Stimulated activated CD4-positive, alpha-beta T cell treated with anti-CD3 and anti-CD28 coated beads, TNF-alpha, amount 100 ng/mL, for 48 hours (primary cell): ENCODE results near the gene TSSK2.
"Not testable (repeated sequence)": the region's sequence is repeated elsewhere in the genome, so short reads cannot be mapped to it uniquely, and the experiment has no call there.

Experiments
- DNase-seq, 3 donors: peaks; one replicate each; pipeline ENCODE4 v3.0.0-alpha.2; 2020; ENCODE audit warnings: low read depth in 3 of 3

TSSK2 gene

GRCh38 chr22:19143212-19143611, 12.1 kb downstream of the TSSK2 start:
- no peak for DNase-seq

DNA sequence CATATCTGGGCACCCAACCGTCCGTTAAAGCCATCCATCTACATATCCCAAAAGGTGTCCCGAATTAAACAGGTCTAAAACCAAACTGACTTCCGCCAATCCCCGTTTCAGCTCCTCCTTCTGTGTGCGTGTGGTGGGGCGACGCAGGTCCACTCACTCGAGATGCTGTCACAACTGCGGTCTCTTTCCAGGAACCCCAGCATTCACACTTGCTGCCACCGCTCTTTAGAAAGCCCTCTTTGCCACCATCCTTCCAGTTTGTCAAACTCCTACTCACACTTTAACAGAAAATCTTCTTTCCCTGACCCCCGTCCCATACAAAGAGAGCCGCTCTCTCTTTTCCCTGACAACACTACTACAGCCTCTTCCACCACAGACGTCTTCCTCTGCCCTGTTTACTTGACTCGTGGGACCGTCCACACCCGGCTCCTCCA, 12.9 kb downstream of the TSSK2 start:
- no peak for DNase-seq

- no peak for DNase-seq
Measured at GRCh38 chr22:19146215-19146968, 15.3 kb downstream of the TSSK2 start.

DNA sequence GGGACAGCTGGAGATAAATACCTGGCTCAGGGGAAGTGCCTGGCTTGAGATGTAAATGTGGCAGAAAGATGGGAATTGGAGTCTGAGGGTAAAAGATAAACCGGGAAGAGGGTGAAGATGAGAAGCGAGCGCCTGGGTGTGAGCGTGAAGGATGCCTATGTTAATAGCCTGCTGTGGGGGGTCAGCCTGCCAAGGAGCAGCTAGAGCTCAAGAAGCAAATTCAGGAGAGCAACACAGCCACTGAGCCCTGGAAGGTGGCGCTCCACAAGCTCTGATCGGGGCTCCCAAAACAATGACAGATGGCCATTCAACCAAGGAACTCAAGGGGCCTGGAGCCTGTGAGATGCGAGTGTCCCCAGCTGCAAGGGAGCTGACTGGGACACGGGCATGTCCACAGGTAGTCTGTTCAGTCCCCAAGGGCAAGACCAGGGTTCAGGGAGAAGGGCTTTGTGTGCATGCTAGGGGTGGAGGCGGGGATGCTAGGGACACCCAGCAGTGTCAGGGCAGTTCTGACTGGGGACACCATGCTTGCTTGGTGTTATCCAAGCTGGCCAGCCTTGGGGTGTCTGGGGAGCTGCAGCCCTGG, 16.2 kb downstream of the TSSK2 start:
- DNase-seq, result no peak

- no peak for DNase-seq
Measured at GRCh38 chr22:19148417-19149046, 17.4 kb downstream of the TSSK2 start.

GRCh38 chr22:19149047-19149883, 18.2 kb downstream of the TSSK2 start:
- DNase-seq, result no peak

DNA sequence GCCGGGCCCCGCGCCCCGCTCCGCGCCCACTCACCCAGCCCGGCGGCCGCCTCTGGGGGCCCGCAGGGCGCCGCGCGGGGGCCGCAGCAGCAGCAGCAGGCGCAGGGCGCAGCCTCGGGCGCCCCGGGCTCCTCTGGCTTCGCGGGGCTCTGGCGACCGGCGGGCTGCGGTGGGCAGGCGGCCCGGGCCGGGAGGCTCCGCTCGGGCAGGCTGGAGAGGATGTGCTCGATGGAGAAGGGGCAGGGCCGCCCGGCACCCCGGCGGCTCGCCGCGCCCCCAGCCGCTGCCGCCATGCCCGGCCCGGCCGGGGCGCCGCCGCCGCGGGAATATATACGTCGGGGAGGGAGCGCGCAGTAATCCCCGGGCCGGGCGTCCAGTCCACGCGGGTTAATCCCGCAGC, 18.9 kb downstream of the TSSK2 start, which contains the start of gene GSC2:
TSS of gene GSC2 (minus strand) at position 302 of the 400 bp plus-strand sequence. CDS start at position 293, 9 bp downstream.
- DNase-seq, result no peak

- no peak for DNase-seq
Measured at GRCh38 chr22:19150482-19151328, 19.6 kb downstream of the TSSK2 start.

DNA sequence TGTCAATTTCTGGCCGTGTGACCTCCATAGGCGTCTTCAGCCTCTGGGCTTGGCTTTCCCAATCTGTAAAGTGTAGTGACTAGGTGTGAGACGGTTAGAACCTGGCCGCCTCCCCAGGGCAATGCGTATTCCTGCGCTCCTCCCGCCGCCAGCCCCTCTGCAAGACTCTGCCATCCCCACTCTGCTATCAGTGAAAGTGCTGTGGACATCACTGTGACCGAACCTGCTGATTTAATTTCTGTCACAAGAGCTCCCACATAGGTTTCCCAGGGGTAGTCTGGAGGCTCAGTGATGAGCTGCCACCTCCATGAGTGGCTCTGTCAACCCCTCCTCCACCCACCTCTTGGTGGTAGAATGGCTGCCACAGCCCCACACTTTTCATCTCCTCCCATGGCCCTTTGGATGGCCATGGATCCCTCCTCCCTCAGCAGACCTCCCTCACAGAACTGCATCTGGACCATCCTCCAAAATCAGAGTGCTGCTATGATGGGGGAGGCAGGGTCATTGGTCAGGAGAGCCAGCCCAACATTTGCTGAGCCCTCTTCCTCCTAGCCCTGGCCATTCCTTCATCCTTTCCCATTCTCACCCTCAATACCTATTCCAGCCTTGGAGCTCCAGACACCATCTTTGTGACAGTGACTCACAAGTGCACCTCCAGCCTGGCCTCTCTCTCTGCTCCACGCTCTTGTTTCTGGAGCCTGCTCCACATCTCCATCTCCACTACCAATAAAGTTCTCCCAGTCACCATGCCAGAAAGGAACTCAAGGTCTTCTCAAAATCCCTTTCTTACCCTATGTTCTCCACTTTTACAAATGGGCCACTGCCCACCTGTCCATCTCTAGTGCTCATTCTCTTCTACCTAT, 20.5 kb downstream of the TSSK2 start:
- DNase-seq, result no peak

DNA sequence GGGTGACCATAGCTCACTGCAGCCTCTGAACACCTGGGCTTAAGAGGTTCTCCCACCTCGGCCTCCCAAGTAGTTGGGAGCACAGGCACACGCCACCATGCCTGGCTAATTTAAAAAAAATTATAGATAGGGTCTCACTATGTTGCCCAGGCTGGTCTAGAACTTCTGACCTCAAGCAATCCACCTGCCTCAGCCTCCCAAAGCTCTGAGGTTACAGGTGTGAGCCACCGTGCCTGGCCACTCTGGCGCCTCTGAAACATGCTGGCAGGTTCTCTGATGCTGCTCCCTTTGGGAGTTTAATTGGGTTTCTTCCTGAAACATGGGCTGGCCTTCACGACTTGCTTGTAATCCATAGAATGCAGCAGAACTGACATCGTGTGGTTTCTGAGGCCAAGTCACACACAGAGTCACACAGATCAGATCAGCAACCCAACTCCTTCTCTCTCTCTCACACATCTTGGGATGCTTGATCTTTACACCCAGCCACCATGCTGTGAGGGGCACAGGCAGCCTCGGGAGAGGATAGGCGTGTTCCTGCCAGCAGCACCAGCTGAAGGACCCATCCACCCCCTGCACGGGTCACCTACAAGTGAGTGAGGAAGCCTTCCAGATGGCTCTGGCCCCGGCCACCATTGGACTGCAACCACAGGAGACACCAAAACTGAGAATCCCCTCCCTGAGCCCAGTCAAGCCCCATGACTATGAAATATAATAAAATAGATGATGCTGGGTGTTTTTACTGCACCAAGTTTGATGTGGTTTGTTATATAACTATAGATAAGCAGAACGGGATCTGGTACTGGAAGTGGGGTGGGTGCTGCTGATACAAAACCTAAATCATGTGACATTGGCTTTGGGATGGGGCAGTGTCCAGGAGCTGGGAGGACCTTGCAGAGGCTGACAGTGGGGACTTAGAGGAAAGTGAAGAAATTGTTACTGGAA, 22.1 kb downstream of the TSSK2 start:
- DNase-seq, result no peak

- DNase-seq, result not testable (repeated sequence)
Measured at GRCh38 chr22:19156109-19156508, 25.0 kb downstream of the TSSK2 start.

DNA sequence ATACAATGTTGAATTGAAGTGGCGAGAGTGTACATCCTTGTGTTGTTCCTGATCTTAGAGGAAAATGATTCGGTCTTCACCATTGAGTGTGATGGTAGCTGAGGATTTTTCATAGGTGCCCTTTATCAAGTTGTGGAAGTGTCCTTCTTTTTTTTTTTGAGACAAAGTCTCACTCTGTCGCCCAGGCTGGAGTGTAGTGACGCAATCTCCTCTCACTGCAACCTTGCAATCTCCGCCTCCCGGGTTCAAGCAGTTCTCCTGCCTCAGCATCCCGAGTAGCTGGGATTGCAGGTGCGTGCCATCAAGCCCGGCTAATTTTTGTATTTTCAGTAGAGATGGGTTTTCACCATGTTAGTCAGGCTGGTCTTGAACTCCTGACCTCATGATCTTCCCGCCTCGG, 27.5 kb downstream of the TSSK2 start:
- DNase-seq, result not testable (repeated sequence)

DNA sequence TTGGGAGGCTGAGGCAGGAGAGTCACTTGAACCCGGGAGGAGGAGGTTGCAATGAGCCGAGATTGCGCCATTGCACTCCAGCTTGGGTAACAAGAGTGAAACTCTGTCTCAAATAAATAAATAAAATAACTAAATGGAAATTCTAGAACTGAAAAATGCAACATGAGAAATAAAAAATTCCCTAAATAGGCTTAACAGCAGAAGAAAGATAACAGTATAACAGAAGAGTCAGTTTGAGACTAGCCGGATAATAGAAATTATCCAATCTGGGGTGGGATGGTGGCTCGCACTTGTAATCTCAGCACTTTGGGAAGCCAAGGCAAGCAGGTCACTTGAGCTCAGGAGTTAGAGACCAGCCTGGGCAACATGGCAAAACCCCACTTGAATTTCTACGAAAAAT, 33.3 kb downstream of the TSSK2 start:
- no peak for DNase-seq

- DNase-seq, result no peak
Measured at GRCh38 chr22:19166421-19166820, 35.3 kb downstream of the TSSK2 start.

GRCh38 chr22:19167106-19167869, 36.2 kb downstream of the TSSK2 start:
- no peak for DNase-seq

GRCh38 chr22:19168088-19168890, 37.2 kb downstream of the TSSK2 start:
- no peak for DNase-seq
